GM19438 (cell line): ENCODE results near the gene LNX2.
"Not testable (repeated sequence)": the region's sequence is repeated elsewhere in the genome, so short reads cannot be mapped to it uniquely, and the experiment has no call there.

Source experiments
- ATAC-seq: cut with Tn5 transposase; IDR thresholded peaks from one replicate; pipeline ENCODE4 v1.9.1; 2021; ENCODE audit warnings: low read depth; ENCODE audit not compliant: unreplicated experiment

LNX2 gene

GRCh38 chr13:27638001-27638400 is 17.7 kb upstream of the LNX2 start:
- no peak for ATAC-seq

DNA sequence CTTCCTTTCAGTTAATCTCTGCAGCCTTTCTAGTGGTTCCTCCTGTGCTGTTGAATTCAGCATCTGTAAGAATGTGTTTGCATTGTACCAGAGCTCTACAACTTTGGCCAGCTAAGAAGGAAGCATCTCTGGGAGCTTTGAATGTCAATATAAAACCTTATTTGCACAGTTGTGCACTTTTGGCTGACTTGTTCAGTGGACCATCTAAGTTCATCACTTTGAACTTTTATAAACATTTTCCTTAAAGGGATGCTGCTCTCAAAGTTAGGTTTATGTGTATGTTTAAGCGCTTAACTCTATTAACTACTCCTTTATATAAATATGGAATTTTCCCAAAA is 16.9 kb upstream of the LNX2 start:
- ATAC-seq, result no peak

GRCh38 chr13:27636589-27637288 is 16.4 kb upstream of the LNX2 start:
- no peak for ATAC-seq

GRCh38 chr13:27635266-27635665 is 14.9 kb upstream of the LNX2 start:
- ATAC-seq, result no peak

DNA sequence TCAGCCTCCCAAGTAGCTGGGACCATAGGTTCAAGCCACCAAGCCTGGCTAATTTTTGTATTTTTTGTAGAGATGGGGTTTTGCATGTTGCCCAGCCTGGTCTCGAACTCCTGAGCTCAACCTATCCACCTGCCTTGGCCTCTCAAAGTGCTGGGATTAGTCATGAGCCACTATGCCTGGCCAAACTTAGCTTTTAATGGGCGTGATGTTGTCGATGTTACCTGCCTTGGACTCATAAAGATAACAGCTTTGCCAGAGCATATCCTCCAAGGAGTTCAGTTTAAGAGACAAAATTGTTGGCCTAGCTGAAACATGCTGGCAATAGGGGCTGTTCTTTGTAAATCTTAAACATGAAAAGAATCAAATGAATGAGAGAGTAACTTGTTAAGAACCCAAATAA is 14.5 kb upstream of the LNX2 start:
- no peak for ATAC-seq

GRCh38 chr13:27634231-27634630 is 13.9 kb upstream of the LNX2 start:
- no peak for ATAC-seq

- ATAC-seq, result no peak
Observed at GRCh38 chr13:27632648-27633047, 12.3 kb upstream of the LNX2 start.

DNA sequence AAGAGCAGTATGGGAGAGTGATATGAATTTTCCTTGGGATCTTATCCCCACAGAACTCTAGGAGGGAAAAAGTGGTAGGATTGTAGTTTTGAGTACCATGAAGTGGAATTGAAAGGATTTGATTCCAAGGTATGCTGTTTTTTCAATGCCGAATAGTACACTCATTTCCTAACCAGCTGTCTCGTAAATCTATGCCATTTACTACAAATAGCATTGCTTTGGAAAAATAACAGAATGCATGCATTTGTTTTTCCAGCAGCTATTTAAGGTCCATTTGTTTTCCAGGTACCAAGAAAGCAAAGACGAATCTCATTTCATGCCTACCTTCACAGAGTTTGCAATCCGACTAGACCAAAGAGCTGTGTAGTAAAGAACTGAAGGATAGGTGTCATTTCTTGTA is 11.9 kb upstream of the LNX2 start:
- no peak for ATAC-seq

DNA sequence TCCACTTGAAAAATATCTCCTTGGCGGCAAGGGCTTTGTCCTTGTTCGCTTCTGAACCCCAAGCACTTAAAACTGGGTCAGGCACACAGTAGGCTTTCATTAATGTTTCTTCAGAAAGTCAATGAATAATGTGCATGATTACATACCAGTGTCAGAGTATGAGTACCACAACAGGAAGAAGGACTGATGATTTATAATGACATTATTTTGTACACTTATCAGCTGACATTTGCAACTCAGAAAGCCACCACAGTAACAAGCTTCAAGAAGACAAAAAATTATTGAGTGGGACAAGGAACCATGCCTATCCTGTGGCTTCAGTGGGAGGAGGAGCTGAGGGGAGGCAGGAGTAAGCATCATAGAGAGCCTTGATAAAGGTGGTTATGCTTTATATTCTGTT is 11.3 kb upstream of the LNX2 start:
- no peak for ATAC-seq

DNA sequence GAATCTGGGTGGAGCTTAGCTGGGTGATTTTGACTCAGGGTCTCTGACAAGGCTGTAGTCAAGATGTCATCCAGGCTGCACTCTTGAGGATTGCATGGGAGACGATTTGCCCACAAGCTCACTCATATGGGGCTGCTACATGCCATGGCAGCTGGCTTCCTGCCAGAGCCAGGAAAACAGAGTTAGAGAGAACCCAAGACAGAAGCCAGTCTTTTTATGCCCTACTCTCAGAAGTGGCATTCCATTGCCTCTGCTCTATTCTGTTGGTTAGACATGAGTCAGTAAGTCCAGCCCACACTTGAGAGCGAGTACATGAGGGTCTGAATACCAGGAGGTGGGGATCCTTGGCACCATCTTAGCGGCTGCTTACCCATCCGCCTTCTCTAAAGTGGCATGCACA is 10.8 kb upstream of the LNX2 start:
- no peak for ATAC-seq

GRCh38 chr13:27628766-27629165 is 8.4 kb upstream of the LNX2 start:
- ATAC-seq, result not testable (repeated sequence)

GRCh38 chr13:27628081-27628480 is 7.8 kb upstream of the LNX2 start:
- ATAC-seq, result no peak

DNA sequence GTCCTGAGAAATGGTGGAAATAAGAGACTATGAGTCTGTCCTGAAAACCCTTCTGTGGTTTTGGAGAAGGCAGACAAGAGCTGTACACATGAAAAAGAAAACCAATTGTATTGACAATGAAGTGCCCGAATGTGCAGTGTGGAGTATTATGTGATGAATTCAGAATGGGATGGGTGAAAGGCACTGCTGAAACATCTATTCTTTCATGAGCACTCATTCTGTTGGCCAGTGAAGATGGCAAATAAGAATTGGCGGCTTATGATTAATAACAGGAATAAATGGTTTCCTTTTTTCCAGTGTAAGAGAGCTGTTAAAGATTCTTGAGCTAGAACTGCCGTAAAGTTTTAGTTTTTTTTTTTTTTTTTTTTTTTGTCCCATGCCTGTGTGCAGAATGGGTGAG is 7.1 kb upstream of the LNX2 start:
- no peak for ATAC-seq

DNA sequence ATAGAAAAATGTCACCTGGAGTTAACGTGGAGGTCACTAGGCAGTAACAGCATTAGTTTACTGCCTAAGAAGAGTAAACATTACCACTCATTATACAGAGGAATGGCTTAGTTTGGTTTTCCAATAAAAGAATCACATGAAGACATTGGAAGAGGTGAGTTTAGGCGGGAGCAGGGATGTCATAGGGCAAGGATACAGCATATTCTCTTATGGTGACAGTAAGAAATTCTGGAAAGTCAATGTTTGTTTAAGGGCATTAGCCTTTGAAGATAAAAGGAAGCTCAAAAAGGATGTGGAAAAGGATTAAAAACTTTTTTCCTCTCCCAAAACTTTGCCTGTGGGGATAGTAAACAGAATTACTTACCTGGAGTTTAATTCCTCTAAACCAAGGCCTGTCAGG is 5.5 kb upstream of the LNX2 start:
- ATAC-seq, result no peak

DNA sequence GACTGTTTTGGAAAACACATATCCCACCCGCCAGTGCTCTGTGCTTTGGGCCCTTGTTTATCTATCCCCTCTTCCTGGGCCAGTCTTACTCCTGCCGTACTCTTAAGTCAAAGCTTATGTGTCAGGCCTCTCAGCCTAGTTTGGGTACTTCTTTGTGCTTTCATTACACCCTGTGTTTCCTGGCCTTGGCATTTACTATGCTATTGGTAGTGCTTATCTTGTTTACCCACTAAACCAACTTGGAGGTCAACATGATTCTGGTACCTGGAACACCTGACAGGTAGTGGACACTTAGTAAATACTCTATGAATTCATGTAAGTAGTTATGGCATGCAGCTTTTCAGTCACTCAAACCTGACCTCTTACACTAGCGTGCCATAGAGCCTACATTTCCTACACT is 3.7 kb upstream of the LNX2 start:
- no peak for ATAC-seq

- no peak for ATAC-seq
Observed at GRCh38 chr13:27622881-27623280, 2.6 kb upstream of the LNX2 start.

DNA sequence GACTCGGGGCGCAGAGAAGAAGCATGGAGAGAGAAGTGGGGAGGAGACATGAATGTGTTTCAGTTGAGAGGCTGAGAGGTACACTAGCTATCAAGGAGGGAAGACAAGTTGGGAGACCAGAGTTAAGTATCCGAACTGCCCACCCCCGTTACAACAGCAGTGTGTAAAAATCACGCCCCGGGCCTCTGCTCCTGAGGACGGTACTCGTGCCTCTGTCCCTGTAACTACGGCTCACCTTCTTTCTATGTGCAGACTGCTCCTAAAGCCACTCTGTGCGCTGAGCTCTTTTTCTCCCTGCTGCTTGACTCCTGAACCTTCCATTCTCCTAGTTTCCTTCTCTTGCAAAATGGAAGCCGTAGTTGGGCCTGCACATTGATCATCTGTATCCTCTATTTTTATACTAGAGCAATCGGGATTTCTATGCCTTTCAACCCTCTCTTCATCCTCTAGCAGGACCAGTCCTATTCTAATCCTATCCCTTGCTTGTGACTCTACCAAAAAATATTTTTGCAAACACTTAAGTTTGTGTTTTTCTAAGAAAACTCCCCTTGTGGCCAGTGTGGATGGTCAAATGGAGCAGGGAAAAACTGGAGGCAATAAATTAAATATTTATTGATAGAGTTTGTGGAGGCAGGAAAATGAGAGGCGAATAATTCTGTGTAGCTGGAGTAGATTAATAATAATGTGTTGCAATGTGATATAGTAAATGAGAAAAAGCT is 1.9 kb upstream of the LNX2 start:
- no peak for ATAC-seq

DNA sequence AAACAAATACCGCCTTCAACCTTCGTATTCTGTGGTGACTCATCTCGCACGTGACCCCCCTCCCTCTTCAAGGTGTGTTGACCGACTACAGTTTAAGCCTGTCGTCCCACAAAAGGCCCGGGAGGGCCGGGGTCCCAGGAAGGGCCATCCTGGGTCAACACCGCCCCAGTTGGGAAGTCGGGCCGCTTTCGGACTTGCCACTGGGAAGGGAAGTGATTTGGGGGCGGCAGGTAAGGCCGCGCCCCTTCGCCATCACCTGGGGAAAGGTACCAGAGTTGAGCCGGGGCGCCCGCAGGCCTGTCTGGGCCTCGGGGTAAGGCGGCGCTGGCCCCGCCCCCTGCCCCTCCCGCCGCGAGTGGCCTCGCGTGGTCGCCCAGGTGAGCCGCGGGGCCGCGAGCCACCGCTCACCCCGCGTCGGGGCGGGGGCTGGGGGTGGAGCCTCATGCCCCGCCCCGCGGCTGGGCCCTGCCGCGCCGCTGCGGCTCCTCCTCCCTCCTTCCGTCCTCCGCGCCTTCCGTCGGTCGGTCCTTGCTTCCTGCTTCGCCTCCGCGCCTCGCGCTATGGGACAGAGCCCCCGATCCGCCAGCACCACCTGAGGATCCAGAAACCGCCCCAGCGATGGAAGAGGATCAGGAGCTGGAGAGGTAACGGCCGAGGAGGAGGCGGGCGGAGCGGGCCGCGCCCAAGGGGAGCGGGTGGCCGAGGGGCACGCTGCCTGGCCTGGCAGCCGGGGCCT is 1.2 kb upstream of the LNX2 start, which contains the start of gene POLR1D:
POLR1D (plus strand) TSS at position 527 of the 736 bp plus-strand sequence; CDS start at position 619, 92 bp downstream.
- peak; percentile 47 for ATAC-seq

DNA sequence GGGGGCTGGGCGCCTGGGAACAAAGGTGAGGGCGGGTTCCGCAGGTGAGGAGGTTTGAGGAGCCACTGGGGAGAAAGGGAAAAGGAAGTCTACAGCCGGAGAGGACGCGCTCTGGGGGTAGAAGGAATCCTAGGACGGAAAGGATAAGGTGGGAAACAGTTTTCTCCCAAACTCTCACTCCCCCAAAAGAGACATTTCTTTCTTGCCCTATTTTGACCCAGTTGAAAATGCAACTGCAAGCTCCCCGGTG is 712 bp upstream of the LNX2 start:
- ATAC-seq, result no peak

GRCh38 chr13:27619728-27620376 is 477 bp downstream of the LNX2 start:
- peak; percentile 30 for ATAC-seq

- ATAC-seq, result no peak
Observed at GRCh38 chr13:27619093-27619727, 1.1 kb downstream of the LNX2 start.
